GM12878 (cell line): ENCODE measurements around the gene TPRG1. TPM values are rescaled to one million over a fixed set of nuclear protein-coding genes. Genes with fewer than 3 reads are reported as not detected.

Experiments used
- ATAC-seq: fragments of 200-7000 bp; cut with Tn5 transposase; 3 replicates; pipeline ENCODE4 v1.9.1; 2020; ENCODE audit warnings: mild to moderate bottlenecking, moderate library complexity
- BruUV-seq: library from RNA; stranded (reverse); fragments of 400-500 nt; replicated peaks from 2 replicates; lab custom pipeline; 2021; lab: Mats Ljungman, UMichigan
- CTCF ChIA-PET: fragments of 300-600 bp; sonication (Branson Sonifier 250); formaldehyde crosslinking; extraction: SDS; loops from one replicate; lab custom pipeline; 2021; ENCODE audit warnings: inconsistent platforms; lab: Yijun Ruan, JAX
- POLR2A ChIA-PET: fragments of 350-600 bp; formaldehyde crosslinking; extraction: SDS; loops from one replicate; lab custom pipeline; 2021; ENCODE audit warnings: inconsistent platforms; lab: Charles Lee
- RAD21 ChIA-PET: fragments of 300-600 bp; sonication (Branson Sonifier 250); formaldehyde crosslinking; loops from one replicate; lab custom pipeline; 2023; ENCODE audit warnings: antibody characterized with exemption; ENCODE audit not compliant: unreplicated experiment; lab: Charles Lee
- SMC1A ChIA-PET: fragments of 300-600 bp; sonication (Branson Sonifier 250); formaldehyde crosslinking; loops from one replicate; lab custom pipeline; 2023; ENCODE audit not compliant: unreplicated experiment, uncharacterized antibody; lab: Charles Lee
- DNase-seq: peaks from one replicate; pipeline ENCODE4 v3.0.0-alpha.2; 2011; ENCODE audit warnings: low read depth, low spot score
- FAIRE-seq: peaks from 3 replicates; lab custom pipeline; 2011; peaks lifted over from hg19 to GRCh38; lab: Jason Lieb, UNC
- H2AFZ ChIP-seq: 2 replicates; pipeline ENCODE4 v1.6.0; 2011; ENCODE audit warnings: low read depth, low read length, control low read depth; ENCODE audit not compliant: control insufficient read depth
- H3K27ac ChIP-seq: 2 replicates; pipeline ENCODE4 v1.5.1; 2011; ENCODE audit warnings: control low read depth; ENCODE audit not compliant: control insufficient read depth, insufficient read depth
- H3K27me3 ChIP-seq, 2 experiments: replicated peaks in 1 of 2; 2 replicates each; pipeline versions ENCODE4 v1.6.0 to v1.6.1; 2011; ENCODE audit warnings: low read length in 1 of 2; ENCODE audit not compliant: control insufficient read depth in 2 of 2, insufficient read depth in 2 of 2
- H3K36me3 ChIP-seq, 2 experiments: 2 replicates each; pipeline ENCODE4 v1.5.1; 2011; ENCODE audit warnings: low read length in 1 of 2; ENCODE audit not compliant: control insufficient read depth in 2 of 2, insufficient read depth in 2 of 2
- H3K4me1 ChIP-seq: 2 replicates; pipeline ENCODE4 v1.6.1; 2011; ENCODE audit warnings: mild to moderate bottlenecking, low read length, moderate library complexity, mixed read lengths; ENCODE audit not compliant: control insufficient read depth, insufficient read depth
- H3K4me2 ChIP-seq: 2 replicates; pipeline ENCODE4 v1.6.0; 2011; ENCODE audit warnings: control low read depth; ENCODE audit not compliant: control insufficient read depth, insufficient read depth
- H3K4me3 ChIP-seq: fragments of 200-600 bp; sonication (generic); 2 replicates; pipeline ENCODE4 v1.5.1; 2016
- H3K79me2 ChIP-seq: 2 replicates; pipeline ENCODE4 v1.6.0; 2011; ENCODE audit warnings: low read length; ENCODE audit not compliant: control insufficient read depth, insufficient read depth
- H3K9ac ChIP-seq: 2 replicates; pipeline ENCODE4 v1.8.0; 2011; ENCODE audit warnings: low read length, control low read depth, mixed read lengths; ENCODE audit not compliant: control insufficient read depth, insufficient read depth
- H3K9me3 ChIP-seq: replicated peaks from 3 replicates; pipeline ENCODE4 v1.5.1; 2011; ENCODE audit warnings: mild to moderate bottlenecking, low read length; ENCODE audit not compliant: control insufficient read depth, insufficient read depth
- H4K20me1 ChIP-seq: 2 replicates; pipeline ENCODE4 v1.6.0; 2011; ENCODE audit not compliant: control insufficient read depth, insufficient read depth
- CTCF ChIP-seq, 3 experiments: IDR thresholded peaks in 2 of 3; conservative IDR thresholded peaks in 1 of 3; 2 replicates each; pipeline ENCODE4 v1.5.1; 2011; ENCODE audit warnings: low read depth in 3 of 3, low read length in 3 of 3, mild to moderate bottlenecking in 3 of 3, control low read depth in 2 of 3, moderate library complexity in 2 of 3, inconsistent platforms in 1 of 3, mixed read lengths in 1 of 3; ENCODE audit not compliant: control insufficient read depth in 2 of 3, insufficient read depth in 1 of 3; ENCODE audit errors: extremely low read depth in 1 of 3
- JUNB ChIP-seq: IDR thresholded peaks from 2 replicates; pipeline ENCODE4 v1.6.1; 2016; ENCODE audit warnings: antibody characterized with exemption, mild to moderate bottlenecking
- JUND ChIP-seq: IDR thresholded peaks from 2 replicates; pipeline ENCODE4 v1.6.1; 2012; ENCODE audit warnings: low read depth, mild to moderate bottlenecking, low read length, improper control_type of control experiment, moderate library complexity
- KAT2A ChIP-seq: conservative IDR thresholded peaks from 2 replicates; pipeline ENCODE4 v1.6.1; 2011; ENCODE audit warnings: low read depth, low read length; ENCODE audit not compliant: control insufficient read depth
- MEF2A ChIP-seq: IDR thresholded peaks from 2 replicates; pipeline ENCODE4 v1.6.1; 2011; ENCODE audit warnings: low read depth, mild to moderate bottlenecking, low read length, moderate library complexity; ENCODE audit not compliant: insufficient read depth
- MYB ChIP-seq: fragments of 150-350 bp; IDR thresholded peaks from 2 replicates; pipeline ENCODE4 v1.6.1; 2014; ENCODE audit warnings: mild to moderate bottlenecking, low read depth, low read length, borderline replicate concordance
- PAX5 ChIP-seq: IDR thresholded peaks from 2 replicates; pipeline ENCODE4 v1.6.1; 2011; ENCODE audit warnings: low read depth, low read length, borderline replicate concordance
- PAX8 ChIP-seq: fragments of 450-650 bp; IDR thresholded peaks from 2 replicates; pipeline ENCODE4 v1.6.1; 2017; ENCODE audit warnings: mild to moderate bottlenecking, moderate library complexity
- POLR2A ChIP-seq: IDR thresholded peaks from 2 replicates; pipeline ENCODE4 v1.6.1; 2011; ENCODE audit warnings: low read depth, mild to moderate bottlenecking, low read length
- RAD21 ChIP-seq: IDR thresholded peaks from 2 replicates; pipeline ENCODE4 v1.6.1; 2011; ENCODE audit warnings: mild to moderate bottlenecking, low read depth, low read length, moderate library complexity; ENCODE audit not compliant: insufficient read depth
- RUNX3 ChIP-seq: IDR thresholded peaks from 2 replicates; pipeline ENCODE4 v1.6.1; 2012; ENCODE audit warnings: low read length, inconsistent platforms
- SMC3 ChIP-seq: IDR thresholded peaks from 2 replicates; pipeline ENCODE4 v1.6.1; 2011; ENCODE audit warnings: low read length, improper control_type of control experiment, borderline replicate concordance
- TCF3 ChIP-seq: IDR thresholded peaks from 2 replicates; pipeline ENCODE4 v1.6.1; 2012; ENCODE audit warnings: low read depth, mild to moderate bottlenecking, low read length, borderline replicate concordance; ENCODE audit not compliant: insufficient read depth
- USF2 ChIP-seq: IDR thresholded peaks from 2 replicates; pipeline ENCODE4 v1.6.1; 2011; ENCODE audit warnings: low read depth, low read length, improper control_type of control experiment, borderline replicate concordance
- YY1 ChIP-seq: IDR thresholded peaks from 2 replicates; pipeline ENCODE4 v1.6.1; 2011; ENCODE audit warnings: low read depth, mild to moderate bottlenecking, low read length
- ZNF217 ChIP-seq: fragments of 450-650 bp; IDR thresholded peaks from 2 replicates; pipeline ENCODE4 v1.6.1; 2017; ENCODE audit warnings: antibody characterized with exemption, mild to moderate bottlenecking
- ZNF24 ChIP-seq: fragments of 450-650 bp; IDR thresholded peaks from 2 replicates; pipeline ENCODE4 v1.6.1; 2017; ENCODE audit warnings: antibody characterized with exemption, mild to moderate bottlenecking
- ZSCAN29 ChIP-seq: fragments of 450-650 bp; IDR thresholded peaks from 2 replicates; pipeline ENCODE4 v1.6.1; 2017; ENCODE audit warnings: mild to moderate bottlenecking, moderate library complexity
- ZZZ3 ChIP-seq: IDR thresholded peaks from 2 replicates; pipeline ENCODE4 v1.6.1; 2011; ENCODE audit warnings: low read depth; ENCODE audit not compliant: control insufficient read depth, insufficient read length
- WGBS: methylation state at CpG from one replicate; pipeline ENCODE4 v1.1.6; 2016; ENCODE audit warnings: low lambda C conversion rate; ENCODE audit not compliant: insufficient replicate concordance, insufficient coverage; ENCODE audit errors: missing lambda C conversion rate; 5-methylcytosine and 5-hydroxymethylcytosine counted together
- in situ Hi-C: fragments of 300-500 bp; cut with MboI; formaldehyde crosslinking; loops from 9 replicates; pipeline ENCODE4 v1.14.3; 2018; ENCODE audit warnings: mixed read lengths
- intact Hi-C: fragments of 100-400 bp; cut with micrococcal nuclease; formaldehyde crosslinking; loops from one replicate; pipeline ENCODE4 v1.14.2; 2022; ENCODE audit not compliant: unreplicated experiment
- polyA plus RNA-seq, 11 experiments: library from polyadenylated mRNA; depleted of rRNA in 4 of 11; unstranded in 6 of 11; stranded (reverse) in 5 of 11; fragments of >200 nt; fragmentation: Nextera tagmentation in 4 of 11; fragmentation: Illumina TruSeq in 1 of 11; extraction: Ambion mirVana in 4 of 11; extraction: Trizol in 1 of 11; gene quantifications; 1 replicate in 1 of 11; 2 replicates in 10 of 11; pipeline versions ENCODE4 v1.2.1 to v1.2.3, GENCODE V29; 2011 to 2016; ENCODE audit warnings: inconsistent platforms in 2 of 11, missing spikeins in 2 of 11, low read depth in 1 of 11
- total RNA-seq, 4 experiments: library from RNA; depleted of rRNA in 3 of 4; stranded (reverse); fragments of >200 nt in 3 of 4; fragmentation: Illumina TruSeq in 1 of 4; extraction: Trizol in 1 of 4; gene quantifications; 2 replicates each; pipeline versions ENCODE4 v1.2.1 to v1.2.3, GENCODE V29; 2013 to 2021

The TPRG1 gene
- total and polyA plus RNA-seq, 10 of the 15 experiments (the other 5 are each of a cell fraction or from before 2014, with no cell fraction given): 0.26 to 30.7 (median 3.6) TPM

- H3K36me3 ChIP-seq: no peaks in the 10 kb centered on the region
- ChIA-PET POLR2A (no interaction called here), SMC1A (interaction anchor here (0.7 to 10.8 kb wide), 6 partner anchors 18 to 691 kb away, joined by 3 to 213 read pairs (median 3); no protein-coding TSS in a partner anchor), CTCF (interaction anchor here (0.6 to 13.6 kb wide), 8 partner anchors 18 to 691 kb away, joined by 3 to 288 read pairs (median 3); no protein-coding TSS in a partner anchor), RAD21 (interaction anchor here (1.1 to 10.8 kb wide), 2 partner anchors 124 to 680 kb away, joined by 4 to 195 read pairs; no protein-coding TSS in a partner anchor)
- TF ChIP-seq CTCF (IDR thresholded peaks at IDR 0.05 in 2 of 3, conservative IDR thresholded peaks at IDR 0.05 in 1 of 3; ENCODE audit: control insufficient read depth in 2 of 3, extremely low read depth in 1 of 3, insufficient read depth in 1 of 3, low read depth in 3 of 3, low read length in 3 of 3) (peak; percentile 72 to 77 (median 75)), RUNX3 (peak; percentile 47), PAX5 (no peak), MYB (no peak), ZSCAN29 (no peak), TCF3 (no peak), KAT2A (no peak), PAX8 (no peak), ZZZ3 (no peak), ZNF24 (0 out of 2 replicates have a peak, but pooled peaks have one; percentile 45), JUNB (no peak), SMC3 (peak; percentile 87), YY1 (peak; percentile 69; the same call in 1 of the 2 replicates), MEF2A (no peak), POLR2A (no peak), RAD21 (peak; percentile 96), JUND (no peak), USF2 (no peak), ZNF217 (no peak)
- ATAC-seq: peak; percentile 93
- WGBS: 28% methylated on average over 5 of the region's 5 CpGs
- no peak for DNase-seq
- no peaks in the 10 kb centered on the region for H3K79me2 ChIP-seq
- FAIRE-seq: no peak
- no peak overlapping the region; the same call in 1 of the 2 replicates for H2AFZ ChIP-seq
- no peaks in the 10 kb centered on the region; the same call in 1 of the 2 replicates for H3K4me1 ChIP-seq
- H4K20me1 ChIP-seq: no peaks in the 10 kb centered on the region
- in situ Hi-C loops (no loop called here), intact Hi-C loops (loop anchor here (1.0 to 5.0 kb wide), 3 partner anchors 242 to 678 kb away; partner anchors contain the start of gene TP63)
- H3K9ac ChIP-seq: no peak overlapping the region
- H3K9me3 ChIP-seq: no peaks in the 10 kb centered on the region
- H3K27me3 ChIP-seq: no peaks in the 10 kb centered on the region; a peak in 1 of 4 replicates
- no peak overlapping the region for H3K4me3 ChIP-seq
- H3K4me2 ChIP-seq: no peak overlapping the region
- no peak overlapping the region for H3K27ac ChIP-seq
- BruUV-seq: no TSS peak
Measured at GRCh38 chr3:189270248-189270832, 98.6 kb downstream of the TPRG1 start.
